ENCODE data around the gene TFPT.
A peak's percentile ranks its signal among the peaks of the same experiment; 100 is the strongest.

TFPT gene

GRCh38 chr19:54148158-54148557 lies 32.7 kb upstream of the TFPT start:
- no peak for DNase-seq

GRCh38 chr19:54147676-54148075 lies 32.2 kb upstream of the TFPT start:
- no peak for DNase-seq

GRCh38 chr19:54145541-54146158 lies 30.2 kb upstream of the TFPT start:
- no peak for DNase-seq

GRCh38 chr19:54142166-54142780 lies 26.8 kb upstream of the TFPT start:
- no peak for DNase-seq

GRCh38 chr19:54141356-54141755 lies 25.9 kb upstream of the TFPT start:
- DNase-seq, result no peak

GRCh38 chr19:54138489-54139256 lies 23.2 kb upstream of the TFPT start:
- peak; percentile 16 for DNase-seq

- peak; percentile 46 for DNase-seq
These were observed 22.4 kb upstream of the TFPT start, which contains the start of gene CNOT3 for GRCh38 chr19:54137699-54138488. CNOT3 (plus strand) TSS chr19:54137762; CDS start chr19:54142979, 5,217 bp downstream.

GRCh38 chr19:54136864-54137698 lies 21.6 kb upstream of the TFPT start:
- peak; percentile 100 for DNase-seq

- DNase-seq, result no peak
These were observed 20.8 kb upstream of the TFPT start for GRCh38 chr19:54136086-54136863.

- no peak for DNase-seq
These were observed 18.6 kb upstream of the TFPT start for GRCh38 chr19:54133957-54134590.

- no peak for DNase-seq
These were observed 18.0 kb upstream of the TFPT start for GRCh38 chr19:54133312-54133956.

GRCh38 chr19:54129617-54129996 lies 14.2 kb upstream of the TFPT start:
- no peak for DNase-seq

- DNase-seq, result no peak
These were observed 13.5 kb upstream of the TFPT start for GRCh38 chr19:54128796-54129616.

- DNase-seq, result no peak
These were observed 12.9 kb upstream of the TFPT start for GRCh38 chr19:54128441-54128725.

- no peak for DNase-seq
These were observed 12.4 kb upstream of the TFPT start for GRCh38 chr19:54127688-54128440.

GRCh38 chr19:54125713-54126112 lies 10.3 kb upstream of the TFPT start:
- DNase-seq, result no peak

GRCh38 chr19:54124393-54124792 lies 8.9 kb upstream of the TFPT start:
- DNase-seq, result no peak

- no peak for DNase-seq
These were observed 8.2 kb upstream of the TFPT start for GRCh38 chr19:54123682-54124081.

GRCh38 chr19:54121259-54121658 lies 5.8 kb upstream of the TFPT start:
- no peak for DNase-seq

All from activated CD4-positive, alpha-beta T cell treated with anti-CD3 and anti-CD28 coated beads, Interleukin-2, Interleukin-6, amounts not matched to agents 100 ng/mL and 50 ng/mL, durations not matched to agents 16 hours and 8 hours (primary cell).